ENCODE data around the gene EFTUD2.

EFTUD2 gene

GRCh38 chr17:44932787-44933097 lies 33.5 kb upstream of the EFTUD2 start:
- TF ChIP-seq CREB1 (IDR thresholded peaks at IDR 0.05; ENCODE audit: low read depth) (no peak), NFIC (IDR thresholded peaks at IDR 0.05) (no peak), EGR1 (IDR thresholded peaks at IDR 0.05) (no peak), REST (IDR thresholded peaks at IDR 0.05; ENCODE audit: low read depth) (no peak), EP300 (IDR thresholded peaks at IDR 0.05; ENCODE audit: borderline replicate concordance) (no peak), MAX (IDR thresholded peaks at IDR 0.05) (no peak), TAF1 (IDR thresholded peaks at IDR 0.05; ENCODE audit: low read depth) (no peak), USF1 (IDR thresholded peaks at IDR 0.05) (no peak), CEBPB (IDR thresholded peaks at IDR 0.05) (no peak), ZBTB7A (IDR thresholded peaks at IDR 0.05; ENCODE audit: low read depth) (no peak), RAD21 (IDR thresholded peaks at IDR 0.05; ENCODE audit: low read depth) (no peak)

GRCh38 chr17:44932096-44932786 lies 33.0 kb upstream of the EFTUD2 start:
- TF ChIP-seq FOXM1 (IDR thresholded peaks at IDR 0.05; ENCODE audit: borderline replicate concordance, low read depth), result no peak

GRCh38 chr17:44931376-44931775 lies 32.1 kb upstream of the EFTUD2 start:
- TF ChIP-seq TCF12 (IDR thresholded peaks at IDR 0.05; ENCODE audit: low read depth) (no peak), REST (IDR thresholded peaks at IDR 0.05; ENCODE audit: low read depth) (no peak), USF1 (IDR thresholded peaks at IDR 0.05) (no peak), EP300 (IDR thresholded peaks at IDR 0.05; ENCODE audit: borderline replicate concordance) (no peak), EGR1 (IDR thresholded peaks at IDR 0.05) (no peak)

- no peak for TF ChIP-seq EGR1 (IDR thresholded peaks at IDR 0.05)
- no peak for TF ChIP-seq TCF12 (IDR thresholded peaks at IDR 0.05; ENCODE audit: low read depth)
- no peak for TF ChIP-seq CEBPB (IDR thresholded peaks at IDR 0.05)
- TF ChIP-seq YY1 (IDR thresholded peaks at IDR 0.05; ENCODE audit: low read depth), result no peak
- no peak for TF ChIP-seq TAF1 (IDR thresholded peaks at IDR 0.05; ENCODE audit: low read depth)
- no peak for TF ChIP-seq ZBTB7A (IDR thresholded peaks at IDR 0.05; ENCODE audit: low read depth)
- TF ChIP-seq EP300 (IDR thresholded peaks at IDR 0.05; ENCODE audit: borderline replicate concordance), result no peak
- no peak for TF ChIP-seq FOXM1 (IDR thresholded peaks at IDR 0.05; ENCODE audit: borderline replicate concordance, low read depth)
- no peak for TF ChIP-seq NFIC (IDR thresholded peaks at IDR 0.05)
- TF ChIP-seq REST (IDR thresholded peaks at IDR 0.05; ENCODE audit: low read depth), result no peak
Observed at GRCh38 chr17:44930667-44931066, 31.4 kb upstream of the EFTUD2 start.

GRCh38 chr17:44928950-44929720 lies 29.9 kb upstream of the EFTUD2 start:
- no peak for TF ChIP-seq RAD21 (IDR thresholded peaks at IDR 0.05; ENCODE audit: low read depth)
- TF ChIP-seq CEBPB (IDR thresholded peaks at IDR 0.05), result no peak
- TF ChIP-seq MAX (IDR thresholded peaks at IDR 0.05), result no peak
- TF ChIP-seq YY1 (IDR thresholded peaks at IDR 0.05; ENCODE audit: low read depth), result no peak
- TF ChIP-seq TEAD4 (IDR thresholded peaks at IDR 0.05), result no peak
- TF ChIP-seq REST (IDR thresholded peaks at IDR 0.05; ENCODE audit: low read depth), result no peak
- no peak for TF ChIP-seq USF1 (IDR thresholded peaks at IDR 0.05)

All from Ishikawa (cell line).